Adipose tissue (tissue), 3 donors: Measurements from ENCODE around the gene TMEM59L. TPM values are rescaled to one million over a fixed set of nuclear protein-coding genes. Genes with fewer than 3 reads are reported as not detected.

Experiments used
- H3K27ac ChIP-seq: one replicate; pipeline ENCODE4 v1.5.1; 2013; ENCODE audit warnings: low read depth, low read length
- WGBS, 3 donors: extraction: QIAGEN DNeasy Blood & Tissue Kit; methylation state at CpG; one replicate each; pipeline ENCODE4 v1.1.7; 2013; 5-methylcytosine and 5-hydroxymethylcytosine counted together
- polyA plus RNA-seq, 3 donors: library from polyadenylated mRNA; stranded (reverse); fragments of 200-250 nt; gene quantifications; one replicate each; pipeline ENCODE4 v1.2.3, GENCODE V29; 2013
- donor health status: healthy with polysubstance abuse.
- donor health status: Bipolar disorder and iron deficiency.
- donor health status: healthy.

The TMEM59L gene
- polyA plus RNA-seq, 3 donors: 0.61 to 3.3 (median 2.0) TPM

- no peak overlapping the region for H3K27ac ChIP-seq
- WGBS, 3 donors: 70 to 81% (median 75%) methylated on average over 2 of the region's 2 CpGs
Observed at GRCh38 chr19:18626906-18627305, 14.2 kb downstream of the TMEM59L start.

- no peak overlapping the region for H3K27ac ChIP-seq
- WGBS, 3 donors: 63 to 73% (median 64%) methylated on average over 15 of the region's 15 CpGs
Observed at GRCh38 chr19:18629166-18630088, 16.8 kb downstream of the TMEM59L start.

- 59 to 89% (median 72%) methylated on average over 7 to 8 of the region's 8 CpGs for WGBS, 3 donors
- H3K27ac ChIP-seq: no peak overlapping the region
Observed at GRCh38 chr19:18633321-18633720, 20.7 kb downstream of the TMEM59L start.

- 51 to 63% (median 57%) methylated on average over 12 of the region's 12 CpGs for WGBS, 3 donors
- no peak overlapping the region for H3K27ac ChIP-seq
Observed at GRCh38 chr19:18634612-18635297, 22.1 kb downstream of the TMEM59L start.

- 5 to 25% (median 15%) methylated on average over 4 to 6 of the region's 6 CpGs for WGBS, 3 donors
- no peak overlapping the region for H3K27ac ChIP-seq
Observed at GRCh38 chr19:18635831-18636182, 23.1 kb downstream of the TMEM59L start.

- no peak overlapping the region for H3K27ac ChIP-seq
- 1 to 2% (median 2%) methylated on average over 38 to 44 of the region's 44 CpGs for WGBS, 3 donors
Observed at GRCh38 chr19:18636183-18636968, 23.7 kb downstream of the TMEM59L start.

- 4 to 7% (median 7%) methylated on average over 44 to 47 of the region's 47 CpGs for WGBS, 3 donors
Observed at GRCh38 chr19:18636969-18637629, 24.4 kb downstream of the TMEM59L start, which contains the start of gene KLHL26. Gene KLHL26, plus strand, starts transcription at chr19:18637028. Its CDS starts 27 bp downstream, at chr19:18637055.

GRCh38 chr19:18637673-18638630 is 25.3 kb downstream of the TMEM59L start:
- H3K27ac ChIP-seq: no peak overlapping the region
- WGBS, 3 donors: 13 to 44% (median 35%) methylated on average over 3 of the region's 3 CpGs

More at GRCh38 chr19:18636969-18637629, 24.4 kb downstream of the TMEM59L start, which contains the start of gene KLHL26:
- no peak within 1 kb of the TSS for H3K27ac ChIP-seq

GRCh38 chr19:18639706-18640243 is 27.1 kb downstream of the TMEM59L start:
- WGBS, 3 donors: 64 to 73% (median 71%) methylated on average over 8 of the region's 8 CpGs
- H3K27ac ChIP-seq: no peak overlapping the region

- WGBS, 3 donors: 33 to 67% (median 42%) methylated on average over 15 of the region's 15 CpGs
- H3K27ac ChIP-seq: no peak overlapping the region
Observed at GRCh38 chr19:18644196-18645034, 31.7 kb downstream of the TMEM59L start.

- no peak overlapping the region for H3K27ac ChIP-seq
- WGBS, 3 donors: 71 to 77% (median 76%) methylated on average over 13 of the region's 13 CpGs
Observed at GRCh38 chr19:18645035-18645511, 32.4 kb downstream of the TMEM59L start.

- H3K27ac ChIP-seq: no peak overlapping the region
- WGBS, 3 donors: 86 to 93% (median 92%) methylated on average over 32 to 34 of the region's 34 CpGs
Observed at GRCh38 chr19:18646535-18647370, 34.1 kb downstream of the TMEM59L start.

GRCh38 chr19:18647371-18647767 is 34.7 kb downstream of the TMEM59L start:
- WGBS, 3 donors: 83 to 100% (median 88%) methylated on average over 1 of the region's 1 CpG
- no peak overlapping the region for H3K27ac ChIP-seq

GRCh38 chr19:18647807-18648206 is 35.1 kb downstream of the TMEM59L start:
- H3K27ac ChIP-seq: no peak overlapping the region
- WGBS, 3 donors: 93 to 97% (median 93%) methylated on average over 10 of the region's 10 CpGs

- WGBS, 3 donors: 50 to 70% (median 65%) methylated on average over 13 of the region's 13 CpGs
- no peak overlapping the region for H3K27ac ChIP-seq
Observed at GRCh38 chr19:18648973-18649315, 36.3 kb downstream of the TMEM59L start.
